ENCODE data around the gene YWHAG.

- no peak for TF ChIP-seq POLR2A (IDR thresholded peaks at IDR 0.05; ENCODE audit: low read depth, low read length)
- TF ChIP-seq TAF1 (IDR thresholded peaks at IDR 0.05; ENCODE audit: borderline replicate concordance, low read depth, low read length) = no peak
Measured at GRCh38 chr7:76394957-76395356, 36.2 kb upstream of the YWHAG start.

Data from GM12892 (cell line).